ENCODE results near the gene HIRA.

DNA sequence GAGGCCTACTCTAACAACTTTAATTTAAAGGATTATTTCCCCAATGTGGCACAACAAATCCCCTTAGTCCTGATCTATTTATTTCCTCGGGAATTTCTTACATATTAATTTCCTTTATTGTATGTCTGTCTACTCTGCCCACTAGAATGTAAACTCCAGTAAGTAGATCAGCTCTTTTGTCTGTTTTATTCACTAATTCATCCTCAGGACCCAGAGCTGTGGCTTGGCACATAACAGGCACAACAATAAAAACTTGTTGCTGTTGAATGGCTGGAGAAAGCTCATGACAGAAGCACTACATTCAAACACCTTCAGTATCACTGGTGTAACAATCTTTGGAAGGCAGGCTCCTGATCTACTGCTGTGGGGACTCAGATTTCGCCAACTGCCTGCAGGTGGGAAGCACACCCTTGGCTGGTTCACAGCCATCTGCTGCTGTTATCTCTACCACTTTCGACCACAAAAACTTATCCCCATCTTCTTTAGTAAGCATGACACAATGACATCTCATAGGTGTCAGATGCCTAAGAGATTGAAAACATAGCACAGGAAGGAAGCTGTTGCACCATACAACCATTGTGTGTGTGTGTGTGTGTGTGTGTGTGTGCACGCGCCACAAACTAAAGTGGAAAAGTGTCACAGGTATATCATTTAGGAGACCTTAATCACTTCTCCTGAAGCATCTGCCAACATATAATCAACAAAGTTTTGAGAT is 11.9 kb downstream of the HIRA start:
- TF ChIP-seq, protein P1, sequence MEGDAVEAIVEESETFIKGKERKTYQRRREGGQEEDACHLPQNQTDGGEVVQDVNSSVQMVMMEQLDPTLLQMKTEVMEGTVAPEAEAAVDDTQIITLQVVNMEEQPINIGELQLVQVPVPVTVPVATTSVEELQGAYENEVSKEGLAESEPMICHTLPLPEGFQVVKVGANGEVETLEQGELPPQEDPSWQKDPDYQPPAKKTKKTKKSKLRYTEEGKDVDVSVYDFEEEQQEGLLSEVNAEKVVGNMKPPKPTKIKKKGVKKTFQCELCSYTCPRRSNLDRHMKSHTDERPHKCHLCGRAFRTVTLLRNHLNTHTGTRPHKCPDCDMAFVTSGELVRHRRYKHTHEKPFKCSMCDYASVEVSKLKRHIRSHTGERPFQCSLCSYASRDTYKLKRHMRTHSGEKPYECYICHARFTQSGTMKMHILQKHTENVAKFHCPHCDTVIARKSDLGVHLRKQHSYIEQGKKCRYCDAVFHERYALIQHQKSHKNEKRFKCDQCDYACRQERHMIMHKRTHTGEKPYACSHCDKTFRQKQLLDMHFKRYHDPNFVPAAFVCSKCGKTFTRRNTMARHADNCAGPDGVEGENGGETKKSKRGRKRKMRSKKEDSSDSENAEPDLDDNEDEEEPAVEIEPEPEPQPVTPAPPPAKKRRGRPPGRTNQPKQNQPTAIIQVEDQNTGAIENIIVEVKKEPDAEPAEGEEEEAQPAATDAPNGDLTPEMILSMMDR (IDR thresholded peaks at IDR 0.05; ENCODE audit: low read depth, low read length), result no peak
- TF ChIP-seq EZH2phosphoT487 (IDR thresholded peaks at IDR 0.05; ENCODE audit: low read depth), result no peak
